Jurkat, Clone E6-1 (cell line): Measurements from ENCODE around the gene CDC42EP3.

ENCODE experiments used
- DNase-seq: peaks from one replicate; pipeline ENCODE4 v3.0.0-alpha.2; 2011; ENCODE audit warnings: low read depth, low spot score
- H3K4me3 ChIP-seq: 2 replicates; pipeline ENCODE4 v1.5.1; 2011; ENCODE audit warnings: mild to moderate bottlenecking, low read length, control low read depth, moderate library complexity

The CDC42EP3 gene

GRCh38 chr2:37659723-37660122, 11.7 kb downstream of the CDC42EP3 start:
- no peak for DNase-seq

GRCh38 chr2:37658682-37659081, 12.8 kb downstream of the CDC42EP3 start:
- DNase-seq, result no peak
- no peak overlapping the region for H3K4me3 ChIP-seq

More at GRCh38 chr2:37659723-37660122, 11.7 kb downstream of the CDC42EP3 start:
- H3K4me3 ChIP-seq, result no peak overlapping the region

GRCh38 chr2:37657471-37657870, 14.0 kb downstream of the CDC42EP3 start:
- DNase-seq, result no peak
- H3K4me3 ChIP-seq, result no peak overlapping the region

GRCh38 chr2:37656512-37657423, 14.7 kb downstream of the CDC42EP3 start:
- no peak for DNase-seq
- H3K4me3 ChIP-seq, result no peak overlapping the region

GRCh38 chr2:37654932-37655841, 16.3 kb downstream of the CDC42EP3 start:
- DNase-seq, result no peak
- H3K4me3 ChIP-seq, result no peak overlapping the region

GRCh38 chr2:37654419-37654818, 17.0 kb downstream of the CDC42EP3 start:
- no peak overlapping the region for H3K4me3 ChIP-seq
- DNase-seq, result no peak

GRCh38 chr2:37653805-37654378, 17.6 kb downstream of the CDC42EP3 start:
- DNase-seq, result no peak
- no peak overlapping the region for H3K4me3 ChIP-seq

- H3K4me3 ChIP-seq, result no peak overlapping the region
- DNase-seq, result no peak
Observed at GRCh38 chr2:37653093-37653492, 18.3 kb downstream of the CDC42EP3 start.

GRCh38 chr2:37652199-37652640, 19.2 kb downstream of the CDC42EP3 start:
- no peak for DNase-seq
- no peak overlapping the region for H3K4me3 ChIP-seq

- no peak for DNase-seq
- no peak overlapping the region for H3K4me3 ChIP-seq
Observed at GRCh38 chr2:37650548-37651093, 20.8 kb downstream of the CDC42EP3 start.

GRCh38 chr2:37649518-37649917, 21.9 kb downstream of the CDC42EP3 start:
- H3K4me3 ChIP-seq, result no peak overlapping the region
- no peak for DNase-seq

- no peak for DNase-seq
- H3K4me3 ChIP-seq, result no peak overlapping the region
Observed at GRCh38 chr2:37648331-37649011, 23.0 kb downstream of the CDC42EP3 start.

GRCh38 chr2:37647971-37648330, 23.5 kb downstream of the CDC42EP3 start:
- H3K4me3 ChIP-seq, result no peak overlapping the region
- no peak for DNase-seq

- H3K4me3 ChIP-seq, result no peak overlapping the region
Observed at GRCh38 chr2:37645836-37646235, 25.6 kb downstream of the CDC42EP3 start.

GRCh38 chr2:37645362-37645761, 26.1 kb downstream of the CDC42EP3 start:
- DNase-seq, result no peak
- H3K4me3 ChIP-seq, result no peak overlapping the region

More at GRCh38 chr2:37645836-37646235, 25.6 kb downstream of the CDC42EP3 start:
- no peak for DNase-seq

GRCh38 chr2:37644191-37644590, 27.3 kb downstream of the CDC42EP3 start:
- DNase-seq, result no peak
- no peak overlapping the region for H3K4me3 ChIP-seq

- DNase-seq, result no peak
- H3K4me3 ChIP-seq, result no peak overlapping the region
Observed at GRCh38 chr2:37643730-37644078, 27.7 kb downstream of the CDC42EP3 start.

- DNase-seq, result no peak
- no peak overlapping the region for H3K4me3 ChIP-seq
Observed at GRCh38 chr2:37642907-37643729, 28.3 kb downstream of the CDC42EP3 start.
